Measurements from ENCODE around the gene NTRK2.
A peak's percentile ranks its signal among the peaks of the same experiment; 100 is the strongest.

Gene NTRK2

GRCh38 chr9:84953252-84953773 is 283.8 kb downstream of the NTRK2 start:
- no peak for FAIRE-seq
- TF ChIP-seq POLR2AphosphoS5 (IDR thresholded peaks at IDR 0.05; ENCODE audit: low read depth, low read length) (no peak), PAX5 (IDR thresholded peaks at IDR 0.05; ENCODE audit: insufficient read depth, low read length, severe bottlenecking) (no peak), POU2F2 (IDR thresholded peaks at IDR 0.05; ENCODE audit: low read depth, low read length) (no peak), TAF1 (IDR thresholded peaks at IDR 0.05; ENCODE audit: low read depth, low read length) (no peak), POLR2A (IDR thresholded peaks at IDR 0.05; ENCODE audit: low read depth, low read length) (no peak), SPI1 (IDR thresholded peaks at IDR 0.05; ENCODE audit: low read depth, low read length) (no peak)
- DNase-seq (ENCODE audit: insufficient read length, low spot score): no peak

GRCh38 chr9:84953797-84954705 is 284.5 kb downstream of the NTRK2 start:
- DNase-seq (ENCODE audit: insufficient read length, low spot score) (peak; percentile 47), FAIRE-seq (no peak)
- TF ChIP-seq TAF1 (IDR thresholded peaks at IDR 0.05; ENCODE audit: low read depth, low read length) (no peak), PAX5 (IDR thresholded peaks at IDR 0.05; ENCODE audit: insufficient read depth, low read length, severe bottlenecking) (no peak), SPI1 (IDR thresholded peaks at IDR 0.05; ENCODE audit: low read depth, low read length) (no peak), POU2F2 (IDR thresholded peaks at IDR 0.05; ENCODE audit: low read depth, low read length) (no peak), POLR2A (IDR thresholded peaks at IDR 0.05; ENCODE audit: low read depth, low read length) (no peak), POLR2AphosphoS5 (IDR thresholded peaks at IDR 0.05; ENCODE audit: low read depth, low read length) (no peak)

GRCh38 chr9:84955155-84955554 is 285.6 kb downstream of the NTRK2 start:
- no peak for TF ChIP-seq POLR2AphosphoS5 (IDR thresholded peaks at IDR 0.05; ENCODE audit: low read depth, low read length)
- TF ChIP-seq POU2F2 (IDR thresholded peaks at IDR 0.05; ENCODE audit: low read depth, low read length): no peak
- no peak for TF ChIP-seq PAX5 (IDR thresholded peaks at IDR 0.05; ENCODE audit: insufficient read depth, low read length, severe bottlenecking)
- TF ChIP-seq SPI1 (IDR thresholded peaks at IDR 0.05; ENCODE audit: low read depth, low read length): no peak
- no peak for TF ChIP-seq POLR2A (IDR thresholded peaks at IDR 0.05; ENCODE audit: low read depth, low read length)
- no peak for TF ChIP-seq TAF1 (IDR thresholded peaks at IDR 0.05; ENCODE audit: low read depth, low read length)
- DNase-seq (ENCODE audit: insufficient read length, low spot score) (no peak), FAIRE-seq (no peak)

- TF ChIP-seq POLR2A (IDR thresholded peaks at IDR 0.05; ENCODE audit: low read depth, low read length) (no peak), TAF1 (IDR thresholded peaks at IDR 0.05; ENCODE audit: low read depth, low read length) (no peak), POU2F2 (IDR thresholded peaks at IDR 0.05; ENCODE audit: low read depth, low read length) (no peak), PAX5 (IDR thresholded peaks at IDR 0.05; ENCODE audit: insufficient read depth, low read length, severe bottlenecking) (no peak), SPI1 (IDR thresholded peaks at IDR 0.05; ENCODE audit: low read depth, low read length) (no peak), POLR2AphosphoS5 (IDR thresholded peaks at IDR 0.05; ENCODE audit: low read depth, low read length) (no peak)
- no peak for DNase-seq (ENCODE audit: insufficient read length, low spot score)
- FAIRE-seq: no peak
Measured at GRCh38 chr9:84955971-84956370, 286.4 kb downstream of the NTRK2 start.

GRCh38 chr9:84959339-84959738 is 289.8 kb downstream of the NTRK2 start:
- TF ChIP-seq POLR2AphosphoS5 (IDR thresholded peaks at IDR 0.05; ENCODE audit: low read depth, low read length) (no peak), TAF1 (IDR thresholded peaks at IDR 0.05; ENCODE audit: low read depth, low read length) (no peak), SPI1 (IDR thresholded peaks at IDR 0.05; ENCODE audit: low read depth, low read length) (no peak), POU2F2 (IDR thresholded peaks at IDR 0.05; ENCODE audit: low read depth, low read length) (no peak), PAX5 (IDR thresholded peaks at IDR 0.05; ENCODE audit: insufficient read depth, low read length, severe bottlenecking) (no peak), POLR2A (IDR thresholded peaks at IDR 0.05; ENCODE audit: low read depth, low read length) (no peak)
- DNase-seq (ENCODE audit: insufficient read length, low spot score) (no peak), FAIRE-seq (no peak)

GRCh38 chr9:84966876-84967830 is 297.6 kb downstream of the NTRK2 start:
- no peak for FAIRE-seq
- no peak for DNase-seq (ENCODE audit: insufficient read length, low spot score)
- TF ChIP-seq SPI1 (IDR thresholded peaks at IDR 0.05; ENCODE audit: low read depth, low read length) (no peak), POU2F2 (IDR thresholded peaks at IDR 0.05; ENCODE audit: low read depth, low read length) (no peak), PAX5 (IDR thresholded peaks at IDR 0.05; ENCODE audit: insufficient read depth, low read length, severe bottlenecking) (no peak), POLR2A (IDR thresholded peaks at IDR 0.05; ENCODE audit: low read depth, low read length) (no peak)

- DNase-seq (ENCODE audit: insufficient read length, low spot score) (no peak), FAIRE-seq (no peak)
- TF ChIP-seq TAF1 (IDR thresholded peaks at IDR 0.05; ENCODE audit: low read depth, low read length) (no peak), POLR2A (IDR thresholded peaks at IDR 0.05; ENCODE audit: low read depth, low read length) (no peak), SPI1 (IDR thresholded peaks at IDR 0.05; ENCODE audit: low read depth, low read length) (no peak)
Measured at GRCh38 chr9:84969084-84969483, 299.6 kb downstream of the NTRK2 start.

GRCh38 chr9:84969736-84970135 is 300.2 kb downstream of the NTRK2 start:
- TF ChIP-seq POLR2A (IDR thresholded peaks at IDR 0.05; ENCODE audit: low read depth, low read length): no peak
- no peak for TF ChIP-seq TAF1 (IDR thresholded peaks at IDR 0.05; ENCODE audit: low read depth, low read length)
- TF ChIP-seq POU2F2 (IDR thresholded peaks at IDR 0.05; ENCODE audit: low read depth, low read length): no peak
- FAIRE-seq: no peak
- DNase-seq (ENCODE audit: insufficient read length, low spot score): no peak

- TF ChIP-seq TAF1 (IDR thresholded peaks at IDR 0.05; ENCODE audit: low read depth, low read length): no peak
- no peak for TF ChIP-seq POU2F2 (IDR thresholded peaks at IDR 0.05; ENCODE audit: low read depth, low read length)
- TF ChIP-seq PAX5 (IDR thresholded peaks at IDR 0.05; ENCODE audit: insufficient read depth, low read length, severe bottlenecking): no peak
- no peak for TF ChIP-seq POLR2A (IDR thresholded peaks at IDR 0.05; ENCODE audit: low read depth, low read length)
- TF ChIP-seq POLR2AphosphoS5 (IDR thresholded peaks at IDR 0.05; ENCODE audit: low read depth, low read length): no peak
- no peak for TF ChIP-seq SPI1 (IDR thresholded peaks at IDR 0.05; ENCODE audit: low read depth, low read length)
- FAIRE-seq (no peak), DNase-seq (ENCODE audit: insufficient read length, low spot score) (no peak)
Measured at GRCh38 chr9:84970432-84970831, 300.9 kb downstream of the NTRK2 start.

Measured in GM12891 (cell line).